Measurements from ENCODE around the gene P2RX3.
"Not testable (repeated sequence)": the region's sequence is repeated elsewhere in the genome, so short reads cannot be mapped to it uniquely, and the experiment has no call there.

The P2RX3 gene

DNA sequence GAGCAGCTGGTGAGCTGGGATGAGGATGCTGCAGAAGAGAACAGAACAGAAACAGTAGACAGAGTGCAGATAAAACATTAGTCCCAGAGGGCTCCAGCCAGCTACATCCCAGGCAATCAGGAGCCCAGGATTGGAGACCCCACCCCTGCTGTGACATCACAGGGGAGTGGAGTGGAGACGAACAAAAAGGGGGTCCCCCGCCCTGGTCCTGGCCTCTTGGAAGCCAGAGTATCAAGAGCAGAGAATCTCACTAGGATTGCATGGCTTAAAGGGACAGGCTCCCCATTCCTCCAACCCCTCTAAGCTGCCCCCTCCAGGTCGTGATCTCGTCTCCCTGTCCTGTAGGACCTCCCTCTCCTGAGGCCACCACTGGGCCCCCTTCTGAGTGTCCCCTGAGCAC is at the start of gene P2RX3:
TSS of gene P2RX3 (plus strand) at position 211 of the 400 bp plus-strand sequence. CDS start 199 bp downstream, outside the sequence.
- DNase-seq (ENCODE audit: low read depth) = no peak

DNA sequence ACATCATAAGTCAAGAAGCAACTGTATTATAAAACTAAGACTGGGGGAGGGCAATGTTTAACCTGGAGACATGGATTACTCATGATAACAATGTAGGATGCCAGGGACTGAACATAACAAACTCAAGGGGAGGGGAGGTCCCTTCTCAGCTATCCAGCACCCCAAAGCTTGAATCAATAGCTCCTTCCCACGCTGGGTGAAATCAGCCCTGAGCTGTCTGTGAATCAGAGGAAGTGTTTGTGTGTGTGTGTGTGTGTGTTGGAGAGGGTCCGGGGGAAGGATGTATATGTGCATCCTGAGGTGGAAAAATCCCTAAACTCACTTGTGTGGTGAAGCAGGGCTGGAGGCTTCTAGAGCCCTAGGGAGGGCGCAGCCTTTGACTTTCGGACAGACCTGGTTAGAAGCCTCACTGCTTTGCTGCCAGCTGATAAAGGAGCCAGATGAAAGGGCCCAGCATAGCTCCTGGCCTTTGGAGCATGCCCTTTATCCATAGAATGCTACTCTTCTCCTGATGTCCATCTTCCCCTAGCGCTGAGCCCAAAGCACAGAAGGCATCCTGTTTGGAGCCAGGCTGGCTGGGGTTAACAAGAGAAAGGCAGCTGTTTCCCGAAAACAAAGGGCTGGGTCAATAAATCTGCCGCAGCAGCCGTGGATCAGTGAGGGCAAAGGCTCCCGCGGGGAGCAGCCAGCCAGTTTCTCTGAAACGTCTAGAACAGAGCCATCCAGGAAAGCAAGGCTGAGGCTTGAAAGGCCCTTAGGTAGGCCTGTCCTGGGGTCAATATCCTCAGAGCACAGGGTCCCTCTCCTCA is 49.2 kb upstream of the P2RX3 start:
- DNase-seq (ENCODE audit: low read depth) = no peak

DNA sequence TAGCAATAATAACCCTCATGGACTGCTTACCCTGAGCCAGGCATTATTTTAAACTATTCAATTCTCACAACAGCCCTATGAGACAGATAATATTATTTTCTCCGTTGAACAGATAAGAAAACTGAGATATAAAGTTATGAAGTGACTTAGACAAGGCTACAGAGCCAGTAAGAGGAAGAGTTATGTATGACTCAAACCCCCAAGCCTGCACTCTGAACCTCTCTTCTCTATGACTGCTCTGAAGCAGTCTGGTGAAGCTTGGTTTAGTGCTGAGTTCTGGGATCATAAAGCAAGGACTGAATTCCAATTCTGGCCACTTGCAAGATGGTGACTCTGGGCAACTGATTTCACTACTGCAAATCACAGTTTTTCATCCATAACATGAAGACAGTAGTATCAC is 47.9 kb upstream of the P2RX3 start:
- no peak for DNase-seq (ENCODE audit: low read depth)

DNA sequence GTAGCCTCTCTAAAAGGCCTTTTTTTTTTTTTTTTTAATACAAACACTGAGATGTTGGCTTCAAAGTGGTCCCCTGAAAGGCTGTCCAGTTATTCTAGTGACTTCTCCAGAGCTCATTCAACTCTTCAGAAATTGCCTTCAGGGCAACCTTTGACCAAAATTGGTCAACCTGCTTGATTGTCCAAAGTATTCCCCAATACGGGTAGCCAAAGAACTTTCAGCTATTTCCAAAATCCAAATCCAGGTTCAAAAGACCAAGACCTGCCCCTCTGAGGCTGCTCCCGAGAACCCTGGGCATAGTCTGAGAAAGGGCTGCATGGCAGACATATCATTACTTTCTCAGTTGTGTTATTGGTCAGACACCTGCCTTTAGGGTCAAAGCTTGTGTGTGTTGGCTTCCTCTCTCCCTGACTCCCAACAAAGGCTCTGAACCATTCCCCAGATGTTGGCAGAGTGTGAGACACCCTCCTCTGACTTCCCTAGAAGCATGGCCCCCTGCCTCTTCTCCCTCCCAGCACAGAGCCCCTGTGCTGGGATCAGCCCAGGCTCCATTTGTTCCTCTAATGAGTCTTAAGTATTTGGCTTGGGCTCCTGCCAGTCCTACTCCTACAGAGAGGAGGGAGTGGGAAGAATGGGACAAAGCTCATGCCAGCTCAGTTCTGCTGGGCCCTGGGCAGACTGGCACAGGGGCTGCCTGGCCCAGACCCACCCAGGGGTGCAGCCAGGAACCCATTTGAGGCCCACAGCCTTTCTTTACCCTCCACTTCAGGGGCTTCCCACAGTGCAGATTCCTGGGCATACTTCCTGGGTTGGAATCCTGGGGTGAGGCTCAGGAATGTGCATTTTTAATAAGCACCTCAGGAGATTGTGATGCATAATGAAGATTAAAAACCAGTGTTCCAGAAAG is 43.7 kb upstream of the P2RX3 start:
- no peak for DNase-seq (ENCODE audit: low read depth)

DNA sequence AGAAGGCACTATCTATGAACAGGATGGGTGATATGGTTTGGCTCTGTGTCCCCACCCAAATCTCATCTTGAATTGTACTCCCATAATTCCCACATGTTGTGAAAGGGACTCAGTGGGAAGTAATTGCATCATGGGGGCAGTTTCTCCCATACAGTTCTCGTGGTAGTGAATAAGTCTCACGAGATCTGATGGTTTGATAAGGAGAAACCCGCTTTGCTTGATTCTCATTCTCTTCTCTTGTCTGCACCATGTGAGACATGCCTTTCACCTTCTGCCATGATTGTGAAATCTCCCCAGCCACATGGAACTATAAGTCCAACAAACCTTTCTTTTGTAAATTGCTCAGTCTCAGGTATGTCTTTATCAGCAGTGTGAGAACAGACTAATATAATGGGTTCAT is 41.9 kb upstream of the P2RX3 start:
- not testable (repeated sequence) for DNase-seq (ENCODE audit: low read depth)

DNA sequence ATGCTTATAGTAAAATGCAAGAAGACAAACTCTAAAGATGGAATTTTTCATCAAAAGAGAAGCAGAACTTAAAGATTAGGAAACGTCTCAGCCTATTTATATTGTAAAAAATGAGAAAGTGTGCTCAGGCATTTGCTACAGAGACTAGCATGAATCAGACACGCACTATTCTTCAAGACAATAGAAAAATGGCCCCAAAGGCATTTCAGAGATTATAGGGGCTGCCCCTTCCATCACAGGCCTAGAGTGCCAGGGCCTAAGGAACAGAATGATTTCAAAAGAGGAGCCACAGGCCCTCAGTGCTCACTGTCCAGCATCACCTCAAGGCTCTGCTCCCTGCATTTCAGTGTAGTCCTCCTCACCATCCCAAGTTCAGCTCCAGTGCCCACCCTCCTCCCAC is 40.9 kb upstream of the P2RX3 start:
- no peak for DNase-seq (ENCODE audit: low read depth)

DNA sequence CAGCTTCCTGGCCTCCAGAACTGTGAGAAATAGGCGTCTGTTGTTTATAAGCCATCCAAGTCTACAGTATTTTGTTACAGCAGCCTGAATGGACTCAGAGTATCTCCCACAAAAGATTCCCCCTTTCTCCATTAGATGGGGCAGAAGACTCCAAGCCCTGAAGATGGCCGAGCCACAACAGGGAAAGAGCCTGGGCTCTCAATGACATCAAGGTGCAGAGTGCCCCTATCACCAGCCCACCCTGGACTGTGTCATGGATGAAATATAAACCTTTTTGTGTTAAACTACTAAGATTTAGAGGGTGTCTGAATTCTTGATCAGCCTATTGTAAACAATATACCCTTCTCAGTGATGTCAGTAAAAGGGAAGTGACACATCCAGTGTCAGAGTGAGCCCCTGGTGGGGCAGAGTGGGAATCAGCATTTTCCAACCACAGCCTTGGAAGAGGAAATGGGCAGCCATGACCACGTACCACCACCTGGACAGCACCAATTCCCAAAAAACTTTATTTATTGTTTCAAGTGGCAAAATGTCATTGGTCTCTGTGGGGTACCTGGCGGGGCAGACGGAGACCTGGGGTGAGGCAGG is 38.9 kb upstream of the P2RX3 start:
- DNase-seq (ENCODE audit: low read depth) = no peak

DNA sequence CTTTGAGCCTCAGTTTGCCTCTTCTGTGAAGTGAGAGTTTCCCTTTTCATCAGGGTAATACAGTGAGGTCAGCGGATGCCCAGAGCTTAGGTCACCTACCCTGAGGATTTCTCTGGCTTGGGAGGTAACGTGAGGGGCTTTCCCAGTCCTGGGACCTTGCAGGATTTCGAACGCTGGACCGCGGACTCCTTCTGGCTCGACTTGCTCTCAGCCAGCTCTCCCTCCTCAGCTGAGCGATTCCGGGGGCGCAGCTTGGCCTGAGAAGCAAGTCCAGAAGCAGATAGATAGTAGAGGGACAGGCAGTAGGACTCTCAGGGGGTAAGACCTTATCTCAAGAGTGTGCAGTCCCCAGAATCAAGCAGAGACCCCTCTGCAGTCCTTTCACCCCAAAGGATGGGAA is 37.4 kb upstream of the P2RX3 start:
- DNase-seq (ENCODE audit: low read depth) = no peak

DNA sequence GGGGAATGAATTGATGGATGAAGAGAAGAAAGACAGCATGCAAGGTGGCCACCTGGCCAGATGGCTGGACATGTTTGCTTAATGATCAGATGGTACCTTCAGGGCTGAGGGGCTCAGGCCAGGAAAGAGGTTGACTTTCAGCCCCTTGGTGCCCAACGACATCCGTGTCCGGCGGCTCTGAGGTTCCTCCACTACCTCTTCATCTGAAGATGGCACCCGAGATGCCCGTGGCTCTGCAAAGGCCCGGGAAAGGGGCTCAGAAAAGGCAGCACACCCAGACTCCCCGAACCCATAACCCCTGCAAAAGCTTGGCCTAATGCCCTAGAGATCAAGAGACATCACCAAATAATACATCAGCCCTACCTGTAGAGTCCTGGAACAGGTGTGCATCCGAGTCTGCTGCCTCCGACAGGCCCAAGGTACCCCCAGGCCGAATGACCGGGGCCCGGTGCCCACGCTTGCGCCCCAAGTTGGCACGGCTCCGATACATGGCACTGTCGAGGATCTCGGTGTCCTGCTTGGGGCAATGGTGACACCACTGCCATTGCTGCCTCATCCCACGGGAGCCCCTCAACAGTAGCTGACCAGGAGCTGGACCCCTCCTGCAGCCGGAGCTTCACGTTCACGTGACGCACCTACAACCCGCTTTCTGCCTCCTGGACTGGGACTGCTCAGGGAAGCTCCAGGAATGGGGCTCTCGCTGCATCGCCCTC is 36.3 kb upstream of the P2RX3 start:
- no peak for DNase-seq (ENCODE audit: low read depth)

DNA sequence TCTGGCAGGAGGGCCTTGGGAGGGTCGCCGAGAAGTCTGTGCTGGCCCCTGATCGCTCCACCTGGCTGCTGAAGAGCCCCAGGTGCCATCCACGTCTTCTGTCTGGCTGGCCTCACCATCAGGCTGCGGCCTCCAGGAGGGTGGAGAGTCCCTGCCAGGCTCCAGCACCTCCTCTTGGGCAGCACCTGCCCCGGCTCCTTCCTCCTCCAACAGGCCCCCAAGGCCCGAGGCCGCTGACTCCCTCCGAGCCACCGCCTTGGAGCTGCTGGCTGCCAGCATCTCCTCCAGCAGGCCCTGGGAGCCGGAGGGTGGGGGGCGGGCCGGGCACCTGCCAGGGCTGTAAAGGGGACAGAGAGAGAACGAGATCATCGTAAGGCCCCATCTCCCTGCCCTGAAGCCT is 35.7 kb upstream of the P2RX3 start:
- DNase-seq (ENCODE audit: low read depth) = no peak

DNA sequence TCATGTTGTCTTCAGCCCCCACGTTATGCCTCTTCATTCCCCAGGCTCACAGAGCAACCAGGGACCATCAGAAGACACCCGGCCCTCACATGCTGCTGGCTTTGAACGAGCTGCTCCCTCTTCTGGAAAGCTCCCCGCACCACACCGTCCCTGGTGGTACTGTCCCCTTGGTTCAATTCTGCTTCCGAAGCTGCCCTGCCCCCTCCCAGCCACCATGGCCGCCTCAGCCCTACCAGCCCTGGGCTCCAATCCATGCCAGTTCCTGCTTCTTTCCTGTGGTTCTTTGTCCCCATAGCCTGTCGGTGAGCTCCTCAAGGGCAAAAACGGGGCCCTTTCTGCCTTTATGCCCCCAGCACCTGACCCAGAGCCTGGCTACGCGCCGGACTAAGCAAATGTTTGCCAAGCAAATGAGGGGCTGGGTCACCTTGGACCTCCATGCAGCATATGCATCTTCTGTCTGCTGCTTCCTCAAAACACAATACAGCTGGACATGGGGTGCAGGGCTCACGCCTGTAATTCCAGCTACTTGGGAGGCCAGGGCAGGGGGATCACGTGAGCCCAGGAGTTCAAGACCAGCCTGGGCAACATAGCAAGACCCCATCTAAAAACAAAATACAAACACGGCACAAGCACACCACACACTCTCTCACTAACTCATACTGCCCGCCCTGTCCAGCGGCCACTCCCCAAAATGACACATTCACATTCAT is 34.7 kb upstream of the P2RX3 start:
- no peak for DNase-seq (ENCODE audit: low read depth)

DNA sequence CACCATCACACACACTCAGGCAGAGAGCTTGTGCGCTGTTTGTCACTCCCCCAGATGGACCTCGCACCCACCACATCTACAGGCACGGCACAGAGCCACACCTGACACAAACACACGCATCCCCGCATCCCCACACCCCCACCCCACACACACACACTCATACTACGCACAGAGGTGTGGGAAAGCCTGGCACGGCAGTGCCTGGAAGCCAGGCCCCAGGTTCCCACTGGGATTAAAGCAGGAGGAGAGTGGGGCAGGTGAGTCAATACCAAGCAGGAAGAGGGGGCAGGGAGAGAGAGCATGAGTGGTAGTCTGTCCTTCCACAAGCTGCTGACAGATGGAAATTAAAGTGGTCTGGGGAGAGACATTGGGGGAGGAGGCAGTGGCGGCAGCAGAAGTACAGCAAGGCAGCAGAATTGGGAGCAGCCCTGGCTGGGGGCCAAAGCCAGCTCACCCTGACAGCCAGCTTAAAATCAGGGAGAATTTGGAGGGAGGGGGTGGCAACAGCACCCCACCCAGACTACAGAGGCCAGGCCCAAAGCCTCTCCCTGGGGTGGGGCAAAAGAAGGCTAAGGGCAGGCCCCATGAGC is 34.1 kb upstream of the P2RX3 start:
- no peak for DNase-seq (ENCODE audit: low read depth)

DNA sequence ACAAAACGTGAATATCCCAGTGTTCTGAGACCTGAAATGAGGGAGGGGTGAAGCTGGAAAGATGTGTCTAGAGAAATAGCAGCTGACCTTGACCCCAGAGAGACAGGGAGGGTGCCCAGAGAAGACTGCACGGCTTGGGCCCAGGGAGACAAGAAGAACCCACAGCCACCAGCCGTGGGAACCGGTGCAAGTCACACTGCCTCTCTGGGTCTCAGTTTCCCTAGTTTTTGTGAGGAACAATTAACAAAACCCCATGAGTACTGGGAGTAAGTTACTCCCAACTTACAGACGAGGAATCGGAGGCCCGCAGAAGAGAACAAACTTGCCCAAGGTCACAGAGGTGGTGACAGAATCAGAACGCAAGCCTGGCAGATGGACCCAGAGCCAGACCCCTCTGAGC is 32.6 kb upstream of the P2RX3 start:
- no peak for DNase-seq (ENCODE audit: low read depth)

DNA sequence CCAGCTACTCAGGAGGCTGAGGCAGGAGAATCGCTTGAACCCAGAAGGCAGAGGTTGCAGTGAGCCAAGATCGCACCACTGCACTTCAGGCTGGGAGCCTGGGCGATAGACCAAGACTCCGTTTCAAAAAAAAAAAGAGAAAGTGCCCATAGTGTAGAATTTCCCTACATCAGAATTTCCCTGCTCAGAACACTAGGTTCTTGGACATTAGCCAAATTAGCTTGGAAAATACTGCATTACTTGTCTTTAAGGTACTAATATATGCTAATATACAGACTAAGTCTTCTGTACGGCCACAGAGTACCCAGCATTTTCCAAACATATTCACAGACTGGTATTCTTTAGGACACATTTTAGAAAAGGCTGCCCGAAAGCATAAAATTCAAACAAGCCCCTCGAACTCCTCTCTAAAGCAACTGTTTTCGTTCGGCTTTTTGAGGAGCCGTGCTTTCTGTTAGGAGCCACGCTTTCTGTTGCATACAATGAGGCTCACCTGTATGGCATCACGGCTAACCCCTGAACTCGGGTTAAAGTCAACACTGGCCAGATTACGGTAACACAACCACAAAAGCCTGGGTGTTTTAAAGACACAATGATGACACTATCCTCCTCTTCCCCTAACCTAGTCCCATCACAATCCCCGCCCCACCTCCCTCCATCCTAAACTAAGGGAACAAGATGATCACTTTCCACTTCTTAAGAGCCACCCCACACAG is 31.8 kb upstream of the P2RX3 start:
- DNase-seq (ENCODE audit: low read depth) = no peak

DNA sequence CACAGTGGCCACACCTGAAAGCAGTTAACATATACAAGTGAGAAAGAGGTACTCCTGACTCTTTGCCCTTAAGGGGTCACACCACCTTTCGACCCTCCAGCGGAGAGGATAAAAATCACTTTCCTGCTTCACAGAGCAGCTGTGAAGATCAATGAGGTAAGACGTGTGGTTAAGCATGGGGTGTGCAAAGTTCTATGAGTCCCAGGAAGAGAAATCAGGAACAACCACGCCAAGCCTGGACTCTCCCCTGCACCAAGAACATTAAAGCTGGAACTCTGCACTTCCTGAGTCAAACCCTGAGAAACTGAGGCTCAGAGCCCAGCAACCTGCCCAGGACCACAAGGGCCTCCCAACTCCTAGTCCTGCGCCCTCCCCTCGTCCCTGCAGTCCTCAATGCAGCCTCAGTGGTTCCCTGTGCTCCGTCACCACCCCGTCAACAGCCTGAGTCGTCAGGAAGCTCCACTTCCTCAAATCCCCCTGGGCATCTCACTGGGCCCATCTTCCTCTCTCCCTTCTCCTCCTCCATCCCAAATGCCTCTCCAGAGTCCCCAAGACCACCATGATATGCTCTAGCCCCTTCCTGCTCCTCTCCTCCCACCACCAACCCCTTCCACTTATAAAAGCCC is 31.1 kb upstream of the P2RX3 start:
- DNase-seq (ENCODE audit: low read depth) = no peak

DNA sequence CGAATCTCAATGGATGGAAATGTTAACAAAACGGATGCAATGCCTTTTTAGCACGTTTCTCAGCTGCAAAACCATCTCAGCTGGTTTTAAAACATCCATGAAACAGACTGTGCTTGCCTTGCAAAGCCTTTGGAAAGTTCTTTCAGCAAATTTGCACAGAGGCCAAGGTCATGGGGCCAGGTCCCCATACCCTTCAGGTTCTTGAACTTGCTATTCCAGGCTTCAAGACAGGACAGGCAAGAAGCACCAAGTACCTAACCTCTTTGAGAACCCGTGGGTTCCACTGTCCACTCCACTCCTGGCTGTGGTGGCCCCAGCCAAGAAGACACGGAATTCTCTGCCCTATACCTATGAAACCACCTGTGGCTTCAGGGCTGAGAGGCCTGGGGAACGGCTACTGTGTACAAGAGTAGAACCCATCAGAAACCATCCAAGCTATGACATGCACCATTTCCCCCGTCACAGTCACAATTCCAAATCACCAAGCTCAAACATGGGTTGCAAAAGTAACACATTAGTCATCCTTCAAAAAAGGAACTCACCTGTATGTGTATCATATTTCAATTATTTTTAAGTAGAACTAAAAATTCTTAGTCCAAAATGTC is 30.4 kb upstream of the P2RX3 start:
- DNase-seq (ENCODE audit: low read depth) = no peak

DNA sequence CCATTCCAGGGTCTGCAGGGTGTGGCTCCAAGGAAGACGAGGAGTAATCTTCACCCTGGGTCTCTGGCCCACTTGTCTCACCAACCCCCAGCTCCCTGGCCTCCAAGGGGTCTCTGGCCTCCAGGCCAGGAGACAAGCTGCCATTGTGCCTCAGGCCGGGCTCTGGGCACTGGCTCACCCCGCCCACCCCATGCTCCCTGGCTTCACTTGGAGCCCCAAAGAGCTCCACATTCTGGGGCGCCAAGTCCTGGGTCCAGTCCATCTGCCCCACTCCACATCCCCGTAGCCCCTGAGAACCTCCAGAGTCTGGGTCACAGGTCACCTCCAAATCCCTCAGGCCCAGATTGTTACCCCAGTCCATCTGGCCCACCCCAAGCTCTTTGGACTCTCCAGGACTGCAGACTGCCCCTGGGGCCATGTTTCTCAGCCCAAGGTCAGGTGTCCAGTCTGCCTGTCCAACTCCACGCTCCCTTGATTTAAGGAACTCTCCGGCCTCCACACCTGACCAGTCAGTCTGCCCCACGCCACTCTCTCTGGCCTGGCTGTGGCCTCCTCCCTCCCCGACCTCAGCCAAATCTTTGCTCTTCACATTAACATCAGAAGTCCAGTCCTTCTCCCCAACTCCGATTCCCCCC is 29.6 kb upstream of the P2RX3 start:
- no peak for DNase-seq (ENCODE audit: low read depth)

DNA sequence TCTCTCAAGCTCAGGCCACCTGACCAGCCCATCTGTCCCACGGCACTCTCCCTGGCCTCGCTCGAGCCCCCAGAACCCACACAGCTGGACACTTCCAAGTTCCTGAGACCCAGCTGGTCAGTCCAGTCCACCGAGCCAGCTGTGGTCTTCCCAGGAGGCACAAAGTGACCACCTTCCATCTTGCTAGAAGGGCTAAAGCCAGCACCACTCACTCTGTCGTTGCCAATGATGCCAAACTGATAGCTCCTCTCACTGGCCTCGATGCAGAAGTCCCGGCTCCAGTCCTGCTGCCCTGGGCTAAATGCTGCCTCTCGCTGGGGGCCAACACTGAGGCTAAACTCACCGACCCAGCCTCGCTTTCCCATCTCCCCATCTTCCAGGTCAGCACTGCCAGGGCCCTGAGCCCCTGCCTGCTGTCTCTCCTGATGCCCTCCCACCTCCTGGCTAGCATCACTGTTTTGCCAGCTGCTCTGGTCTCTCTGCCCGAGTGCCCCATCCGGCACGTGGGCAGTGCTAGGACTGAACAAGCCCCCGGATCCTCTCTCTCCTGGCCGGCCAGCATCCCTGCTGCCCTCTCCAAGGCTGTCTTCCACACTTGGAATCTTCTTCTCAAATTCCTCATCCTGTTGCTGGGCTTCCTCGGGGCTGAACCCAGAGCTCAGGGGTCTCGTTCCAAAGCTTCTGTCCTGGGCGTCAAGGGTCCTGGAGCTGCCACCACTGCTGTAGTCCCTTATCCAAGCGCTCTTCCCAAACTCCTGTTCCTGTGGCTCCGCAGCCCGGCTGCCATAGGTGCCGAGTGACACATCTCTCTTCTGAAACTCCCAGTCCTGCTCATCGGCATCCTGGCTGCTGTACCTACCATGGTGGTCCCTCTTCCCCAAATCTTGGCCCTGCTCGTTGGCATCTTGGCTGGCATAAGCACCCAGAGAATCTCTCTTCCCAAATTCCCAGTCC is 28.8 kb upstream of the P2RX3 start:
- DNase-seq (ENCODE audit: low read depth) = no peak
